NCI-H774 (cell line): ENCODE results near the gene LDB1.

Source experiments
- DNase-seq: peaks from one replicate; lab custom pipeline; 2025; lab: John Stamatoyannopoulos, UW

LDB1 gene

DNA sequence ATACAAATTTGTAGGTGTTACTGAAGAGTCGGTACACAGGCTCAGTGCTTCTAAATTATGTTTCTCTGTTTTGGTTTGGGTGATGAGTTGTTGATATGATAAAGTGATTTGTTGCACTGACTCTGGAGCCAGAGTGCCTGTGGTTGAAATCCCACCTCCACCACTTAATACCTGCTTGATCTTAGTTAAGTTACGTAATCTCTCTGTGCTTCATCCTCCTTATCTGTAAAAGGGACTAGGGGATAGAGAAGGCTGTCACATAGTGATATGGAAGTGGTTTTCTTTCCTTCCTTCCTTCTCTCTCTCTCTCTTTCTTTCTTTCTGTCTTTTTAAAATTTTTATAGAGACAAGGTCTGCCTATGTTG lies 55.7 kb downstream of the LDB1 start:
- DNase-seq: no peak

DNA sequence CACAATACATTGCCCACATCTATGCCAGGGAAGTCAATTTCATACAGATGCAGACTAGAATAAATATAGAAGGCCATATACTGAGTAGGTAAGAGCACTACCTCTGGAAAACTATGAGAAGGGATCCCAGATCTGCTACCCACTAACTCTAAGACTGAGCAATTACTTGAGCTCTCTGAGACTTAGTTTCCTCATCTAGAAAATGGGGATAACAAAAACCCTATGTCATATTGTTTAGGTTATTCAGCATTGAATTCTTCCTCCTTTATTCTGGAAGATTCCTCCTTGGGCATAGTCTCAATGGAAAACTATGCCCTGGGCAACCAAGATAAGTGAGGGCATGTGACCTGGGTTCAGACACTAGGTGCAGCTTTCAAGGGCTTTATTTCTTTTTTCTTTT lies 60.2 kb downstream of the LDB1 start:
- DNase-seq: no peak
